Activated CD8-positive, alpha-beta memory T cell treated with anti-CD3 and anti-CD28 coated beads for 4 hours (primary cell): ENCODE data around the gene HLA-DQB2.
"Not testable (repeated sequence)": the region's sequence is repeated elsewhere in the genome, so short reads cannot be mapped to it uniquely, and the experiment has no call there.

Experiments
- DNase-seq, 2 donors: peaks; one replicate each; pipeline ENCODE4 v3.0.0-alpha.2; 2020; ENCODE audit warnings: low read depth in 2 of 2

The HLA-DQB2 gene

GRCh38 chr6:32745649-32746048 is 17.7 kb downstream of the HLA-DQB2 start:
- DNase-seq, result not testable (repeated sequence)

GRCh38 chr6:32744776-32745175 is 18.6 kb downstream of the HLA-DQB2 start:
- DNase-seq, result no peak

- no peak for DNase-seq
Observed at GRCh38 chr6:32742374-32742773, 21.0 kb downstream of the HLA-DQB2 start.

- DNase-seq, result no peak
Observed at GRCh38 chr6:32741031-32741960, 22.0 kb downstream of the HLA-DQB2 start, which contains the start of gene HLA-DQA2. Gene HLA-DQA2 (plus strand): TSS chr6:32741391. CDS start chr6:32741444, 53 bp downstream.

- DNase-seq, result no peak
Observed at GRCh38 chr6:32738126-32738525, 25.2 kb downstream of the HLA-DQB2 start.

GRCh38 chr6:32718879-32719278 is 44.5 kb downstream of the HLA-DQB2 start:
- no peak for DNase-seq

- no peak for DNase-seq
Observed at GRCh38 chr6:32716396-32716795, 46.9 kb downstream of the HLA-DQB2 start.

- DNase-seq, result no peak
Observed at GRCh38 chr6:32713241-32713640, 50.1 kb downstream of the HLA-DQB2 start.

- DNase-seq, result no peak
Observed at GRCh38 chr6:32709625-32710024, 53.7 kb downstream of the HLA-DQB2 start.
